Astrocyte of the spinal cord (primary cell): Measurements from ENCODE around the gene ADAM12.

Experiments used
- DNase-seq: peaks from one replicate; pipeline ENCODE4 v3.0.0; 2011; ENCODE audit warnings: low read depth, low spot score
- H3K4me3 ChIP-seq: 2 replicates; pipeline ENCODE4 v1.5.1; 2011; ENCODE audit warnings: low read depth, mild to moderate bottlenecking, low read length, moderate library complexity
- in situ Hi-C: cut with HindIII; loops from 2 replicates; pipeline ENCODE4 v1.10.0; 2017; ENCODE audit warnings: low sequenced_read_pairs
- TF ChIP-seq, protein P1 (sequence below): IDR thresholded peaks from 2 replicates; pipeline ENCODE4 v1.5.1; 2012; ENCODE audit warnings: low read depth, mild to moderate bottlenecking, low read length, inconsistent platforms

The ADAM12 gene

GRCh38 chr10:125985557-125986240 lies 402.6 kb downstream of the ADAM12 start:
- DNase-seq: no peak
- no peak overlapping the region for H3K4me3 ChIP-seq
- TF ChIP-seq, protein P1, sequence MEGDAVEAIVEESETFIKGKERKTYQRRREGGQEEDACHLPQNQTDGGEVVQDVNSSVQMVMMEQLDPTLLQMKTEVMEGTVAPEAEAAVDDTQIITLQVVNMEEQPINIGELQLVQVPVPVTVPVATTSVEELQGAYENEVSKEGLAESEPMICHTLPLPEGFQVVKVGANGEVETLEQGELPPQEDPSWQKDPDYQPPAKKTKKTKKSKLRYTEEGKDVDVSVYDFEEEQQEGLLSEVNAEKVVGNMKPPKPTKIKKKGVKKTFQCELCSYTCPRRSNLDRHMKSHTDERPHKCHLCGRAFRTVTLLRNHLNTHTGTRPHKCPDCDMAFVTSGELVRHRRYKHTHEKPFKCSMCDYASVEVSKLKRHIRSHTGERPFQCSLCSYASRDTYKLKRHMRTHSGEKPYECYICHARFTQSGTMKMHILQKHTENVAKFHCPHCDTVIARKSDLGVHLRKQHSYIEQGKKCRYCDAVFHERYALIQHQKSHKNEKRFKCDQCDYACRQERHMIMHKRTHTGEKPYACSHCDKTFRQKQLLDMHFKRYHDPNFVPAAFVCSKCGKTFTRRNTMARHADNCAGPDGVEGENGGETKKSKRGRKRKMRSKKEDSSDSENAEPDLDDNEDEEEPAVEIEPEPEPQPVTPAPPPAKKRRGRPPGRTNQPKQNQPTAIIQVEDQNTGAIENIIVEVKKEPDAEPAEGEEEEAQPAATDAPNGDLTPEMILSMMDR: no peak
- in situ Hi-C loops: no loop called here

DNA sequence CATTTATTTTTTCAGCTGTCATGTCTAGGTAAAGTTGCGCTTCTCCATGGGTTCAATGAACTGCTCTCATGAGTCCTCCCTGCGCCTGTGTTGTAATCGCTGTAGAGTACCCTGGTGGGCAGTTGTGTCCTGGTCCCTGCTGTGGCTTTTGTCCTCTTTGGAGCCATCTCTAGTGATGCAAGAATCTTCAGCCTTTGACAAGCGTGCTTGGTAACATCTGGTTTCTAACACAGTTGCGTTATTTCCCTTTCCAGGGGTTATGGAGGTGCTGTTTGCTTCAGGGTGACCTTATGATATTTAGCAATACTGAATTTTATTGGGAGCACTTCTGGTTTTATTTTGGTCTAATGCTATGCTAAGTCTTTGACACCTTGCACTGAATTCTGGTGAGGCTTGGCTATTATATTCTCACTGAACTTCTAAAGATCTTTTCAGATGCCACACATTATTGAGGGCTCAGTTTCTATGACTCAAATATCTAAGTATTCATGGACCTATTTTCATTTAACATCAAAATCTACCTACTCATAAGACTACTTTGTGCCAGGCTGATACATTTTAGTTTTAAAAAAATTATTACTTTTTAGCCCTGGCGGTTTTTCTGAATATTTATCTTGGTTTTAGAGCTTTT lies 403.3 kb downstream of the ADAM12 start:
- in situ Hi-C loops: no loop called here
- DNase-seq: no peak
- TF ChIP-seq, protein P1: no peak
- no peak overlapping the region for H3K4me3 ChIP-seq

DNA sequence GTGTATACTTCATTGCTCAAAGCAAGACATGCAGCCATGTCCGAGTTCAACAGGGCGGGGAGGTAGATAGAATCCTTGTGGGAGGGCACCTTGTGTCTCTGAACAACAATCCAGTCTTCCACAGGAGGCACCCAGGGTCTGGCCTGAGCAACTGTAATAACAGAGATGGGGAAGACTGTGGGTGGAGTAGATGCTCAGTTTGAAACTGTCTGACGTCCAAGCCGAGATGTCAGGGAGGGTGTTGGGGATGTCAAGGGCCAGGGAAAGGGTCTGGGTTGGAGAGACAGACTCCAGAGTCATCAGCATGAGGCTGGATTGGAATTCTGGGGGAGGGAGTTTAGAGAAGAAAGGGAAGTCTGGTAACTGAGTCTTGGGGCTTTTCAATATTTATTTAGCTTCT lies 403.9 kb downstream of the ADAM12 start:
- in situ Hi-C loops: no loop called here
- H3K4me3 ChIP-seq: no peak overlapping the region
- DNase-seq: no peak
- TF ChIP-seq, protein P1: no peak

- no peak overlapping the region for H3K4me3 ChIP-seq
- in situ Hi-C loops: no loop called here
- TF ChIP-seq, protein P1: peak; percentile 9
- DNase-seq: no peak
These were observed 404.6 kb downstream of the ADAM12 start for GRCh38 chr10:125983656-125984055.

- TF ChIP-seq, protein P1: no peak
- no peak for DNase-seq
- no peak overlapping the region for H3K4me3 ChIP-seq
- in situ Hi-C loops: no loop called here
These were observed 405.1 kb downstream of the ADAM12 start for GRCh38 chr10:125983161-125983560.

- H3K4me3 ChIP-seq: no peak overlapping the region
- peak; percentile 83 for DNase-seq
- TF ChIP-seq, protein P1: peak; percentile 39
- in situ Hi-C loops: no loop called here
These were observed 405.9 kb downstream of the ADAM12 start for GRCh38 chr10:125982260-125982948.
